Anterior cingulate cortex (tissue), 58 donors: ENCODE measurements around the gene SIL1.

Experiments used
- DNase-seq, 58 donors: peaks; one replicate each; lab custom pipeline; 2025; lab: John Stamatoyannopoulos, UW

Gene SIL1

GRCh38 chr5:138951091-138951985 is 246.8 kb downstream of the SIL1 start:
- no peak for DNase-seq

DNA sequence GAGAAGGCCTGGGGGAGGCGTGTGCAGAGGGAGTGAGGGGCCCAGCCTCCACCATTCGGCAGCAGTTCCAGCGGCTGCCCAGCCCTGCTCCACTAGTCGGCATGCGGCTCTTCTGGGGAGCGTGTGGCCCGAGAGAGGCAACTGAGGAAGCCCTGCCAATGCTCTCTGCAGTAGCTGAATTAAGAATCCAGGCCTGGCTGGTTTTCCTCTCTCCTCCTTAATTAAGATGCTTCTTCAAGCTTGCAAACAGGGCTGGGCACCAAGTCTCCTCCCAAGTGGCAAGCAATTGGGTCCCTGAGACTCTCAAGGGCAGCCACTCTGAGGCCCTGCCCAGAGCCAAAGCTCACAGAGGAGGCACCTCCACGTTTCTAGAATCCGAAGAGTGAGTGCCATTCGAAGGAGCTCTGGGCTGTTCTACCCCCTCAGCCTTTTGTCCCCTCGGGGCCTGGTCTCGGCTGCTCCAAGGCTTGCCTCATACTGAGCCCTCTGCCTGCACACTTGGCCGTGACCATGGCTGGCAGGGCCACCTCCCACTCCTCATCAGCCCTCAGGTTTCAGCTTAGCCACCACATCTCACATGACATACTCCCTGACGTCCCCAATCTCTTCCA is 247.6 kb downstream of the SIL1 start:
- peak in 48 of 58 donors; percentile 34 to 91 (median 62) for DNase-seq

GRCh38 chr5:138949988-138950387 is 248.2 kb downstream of the SIL1 start:
- peak in 1 of 58 donors; percentile 50 for DNase-seq

- DNase-seq, result no peak
Measured at GRCh38 chr5:138949223-138949574, 249.0 kb downstream of the SIL1 start.

DNA sequence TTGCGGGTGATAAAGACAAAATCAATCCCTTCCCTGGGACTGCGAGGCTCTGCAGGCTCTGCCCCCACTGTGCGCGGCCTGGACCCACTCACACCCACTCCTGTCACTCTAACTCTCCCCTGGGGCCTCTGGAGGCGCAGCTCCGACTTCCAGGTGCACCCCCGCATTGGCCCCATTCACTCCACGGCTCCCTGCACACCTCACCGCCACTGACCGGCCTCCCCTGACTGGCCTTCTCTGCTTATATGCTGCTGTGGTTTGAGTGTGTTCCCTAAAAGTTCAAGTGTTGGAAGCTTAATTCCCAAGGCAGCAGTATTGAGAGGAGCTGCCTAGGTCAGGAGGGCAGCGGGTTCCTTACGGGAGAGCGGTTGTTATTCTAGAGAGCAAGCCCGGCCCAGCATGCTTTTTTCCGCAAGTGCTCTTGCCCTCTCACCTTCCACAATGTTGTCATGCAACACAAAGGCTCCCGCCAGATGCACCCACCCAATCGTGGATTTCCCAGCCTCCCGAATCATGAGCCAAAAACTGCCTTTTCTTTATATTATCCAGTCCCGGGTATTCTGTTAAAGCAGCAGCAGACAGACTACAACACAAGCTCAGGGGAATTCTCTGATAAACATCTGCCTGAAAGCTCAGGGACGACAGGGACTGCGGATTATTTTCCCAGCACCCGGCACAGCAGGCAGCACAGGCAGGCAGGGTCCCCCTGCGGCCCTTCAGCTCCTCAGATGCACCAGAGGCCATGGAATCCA is 249.5 kb downstream of the SIL1 start:
- DNase-seq, result no peak

DNA sequence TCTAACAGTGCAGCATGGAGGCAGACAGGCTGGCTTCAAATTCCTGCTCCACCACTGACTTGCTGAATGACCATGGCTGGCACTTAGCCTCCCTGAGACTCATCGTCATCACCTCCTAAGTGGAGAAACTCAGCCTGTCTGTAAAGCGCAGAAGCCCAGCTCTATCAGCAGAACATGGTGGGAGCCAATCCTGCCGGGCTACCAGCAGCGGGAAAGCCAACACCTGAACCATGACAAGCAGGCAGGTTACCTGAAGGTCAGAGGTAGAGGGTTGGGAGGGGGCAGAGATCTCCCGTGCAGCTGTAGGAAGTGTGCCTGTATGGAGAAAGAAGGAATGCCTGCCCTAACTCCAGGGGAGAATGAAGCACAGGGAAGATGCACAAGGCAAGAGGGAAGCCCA is 250.4 kb downstream of the SIL1 start:
- no peak for DNase-seq

- no peak for DNase-seq
Measured at GRCh38 chr5:138946831-138947560, 251.2 kb downstream of the SIL1 start.

GRCh38 chr5:138946241-138946623 is 251.9 kb downstream of the SIL1 start:
- peak in 39 of 58 donors; percentile 33 to 88 (median 70) for DNase-seq

GRCh38 chr5:138945421-138946240 is 252.5 kb downstream of the SIL1 start:
- DNase-seq, result peak in 19 of 58 donors; percentile 21 to 82 (median 57)

GRCh38 chr5:138944527-138945322 is 253.4 kb downstream of the SIL1 start:
- no peak for DNase-seq

DNA sequence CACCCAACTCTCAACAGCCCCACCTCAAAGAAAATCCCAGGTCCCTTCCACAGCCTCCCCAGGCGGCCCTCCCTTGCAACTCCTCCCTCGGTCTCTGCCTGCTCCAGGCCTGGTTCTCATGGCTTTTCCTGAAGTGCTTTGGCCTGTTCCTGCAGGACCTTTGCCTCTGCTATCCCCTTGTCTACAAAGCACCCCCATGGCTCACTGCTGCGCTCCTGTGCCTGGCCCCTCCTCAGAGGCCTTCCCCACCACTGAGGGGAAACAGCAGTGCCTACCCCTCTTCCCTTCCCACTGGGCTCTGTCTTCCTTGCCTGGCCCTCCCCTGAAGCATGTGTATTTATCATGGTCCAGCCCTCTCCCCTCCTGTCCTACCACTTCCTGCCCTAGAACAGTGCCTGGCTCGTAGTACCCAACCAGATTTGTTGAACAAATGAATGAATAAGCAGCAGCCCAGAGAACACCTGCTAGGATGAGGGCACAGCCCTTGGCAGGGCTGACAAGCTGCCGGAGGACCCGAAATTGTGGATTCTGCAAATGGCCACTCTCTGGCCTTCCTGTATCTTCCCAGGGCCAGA is 254.5 kb downstream of the SIL1 start:
- no peak for DNase-seq

DNA sequence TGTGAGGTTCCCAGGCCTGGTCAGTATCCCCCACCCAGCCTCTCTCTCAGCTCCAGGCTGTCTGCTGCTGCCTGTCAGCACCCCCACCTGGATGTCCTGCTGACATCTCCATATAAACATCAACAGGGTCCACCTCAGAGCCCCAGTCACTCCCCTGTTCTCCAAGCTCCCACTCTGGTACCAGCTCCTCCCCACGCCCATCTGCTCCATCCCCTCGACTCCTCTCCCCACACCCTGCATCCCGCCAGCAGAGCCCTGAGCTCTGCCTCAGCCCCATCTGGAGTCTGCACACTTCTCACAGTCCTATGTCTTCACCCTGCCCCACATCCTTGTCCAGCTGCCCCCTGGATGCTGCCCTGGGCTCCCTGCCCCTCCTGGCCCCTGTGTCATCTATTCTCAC is 255.3 kb downstream of the SIL1 start:
- no peak for DNase-seq

- no peak for DNase-seq
Measured at GRCh38 chr5:138942066-138942465, 256.1 kb downstream of the SIL1 start.

GRCh38 chr5:138938526-138938925 is 259.6 kb downstream of the SIL1 start:
- no peak for DNase-seq

DNA sequence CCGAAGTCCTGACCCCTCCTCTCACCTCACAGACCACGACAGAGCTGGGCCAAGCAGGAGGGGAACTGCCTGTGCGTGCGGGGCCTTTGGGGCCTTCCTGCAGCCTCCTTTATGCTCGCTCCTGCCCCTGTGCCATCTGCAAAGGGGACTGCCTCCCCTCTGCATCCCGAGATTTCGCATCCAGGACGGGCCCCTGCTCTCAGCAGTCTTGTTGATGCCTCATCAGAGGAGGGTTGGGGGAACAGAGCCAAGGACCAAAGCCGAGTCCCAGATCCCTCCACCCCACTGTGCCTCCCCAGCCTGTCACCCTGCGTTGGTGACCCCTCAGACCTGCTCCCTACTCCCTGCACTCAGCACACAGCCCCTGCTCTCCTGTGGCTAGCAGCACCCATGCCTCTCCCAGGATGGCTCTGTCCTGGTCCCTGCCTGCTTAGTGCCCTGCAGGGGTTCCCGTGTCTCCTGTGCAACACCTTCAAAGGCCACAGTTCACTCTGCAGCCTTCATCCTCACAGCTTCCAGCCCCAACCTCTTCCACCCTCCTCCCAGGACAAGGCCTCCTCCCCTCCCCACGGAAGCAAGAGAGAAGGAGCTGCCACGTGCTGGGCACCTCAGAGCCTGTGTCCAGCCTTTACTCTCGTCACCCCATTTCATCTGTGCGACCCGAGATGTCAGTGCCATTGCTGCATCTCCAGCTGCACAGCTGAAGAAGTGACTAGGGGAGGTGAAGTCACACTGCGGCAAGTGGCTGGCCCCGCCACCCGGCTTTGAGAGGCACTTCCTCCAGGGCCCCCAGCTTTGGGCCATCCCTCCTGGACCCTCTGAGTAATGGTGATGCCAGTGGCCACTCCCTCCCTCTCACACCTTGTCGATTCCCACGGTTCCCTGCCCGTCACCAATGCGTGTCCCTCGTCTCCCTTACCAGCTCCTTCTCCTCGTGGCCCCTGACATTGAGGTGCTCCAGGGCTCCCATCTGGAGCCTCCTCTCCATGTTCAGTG is 260.5 kb downstream of the SIL1 start:
- DNase-seq, result no peak

- DNase-seq, result no peak
Measured at GRCh38 chr5:138936968-138937345, 261.2 kb downstream of the SIL1 start.

DNA sequence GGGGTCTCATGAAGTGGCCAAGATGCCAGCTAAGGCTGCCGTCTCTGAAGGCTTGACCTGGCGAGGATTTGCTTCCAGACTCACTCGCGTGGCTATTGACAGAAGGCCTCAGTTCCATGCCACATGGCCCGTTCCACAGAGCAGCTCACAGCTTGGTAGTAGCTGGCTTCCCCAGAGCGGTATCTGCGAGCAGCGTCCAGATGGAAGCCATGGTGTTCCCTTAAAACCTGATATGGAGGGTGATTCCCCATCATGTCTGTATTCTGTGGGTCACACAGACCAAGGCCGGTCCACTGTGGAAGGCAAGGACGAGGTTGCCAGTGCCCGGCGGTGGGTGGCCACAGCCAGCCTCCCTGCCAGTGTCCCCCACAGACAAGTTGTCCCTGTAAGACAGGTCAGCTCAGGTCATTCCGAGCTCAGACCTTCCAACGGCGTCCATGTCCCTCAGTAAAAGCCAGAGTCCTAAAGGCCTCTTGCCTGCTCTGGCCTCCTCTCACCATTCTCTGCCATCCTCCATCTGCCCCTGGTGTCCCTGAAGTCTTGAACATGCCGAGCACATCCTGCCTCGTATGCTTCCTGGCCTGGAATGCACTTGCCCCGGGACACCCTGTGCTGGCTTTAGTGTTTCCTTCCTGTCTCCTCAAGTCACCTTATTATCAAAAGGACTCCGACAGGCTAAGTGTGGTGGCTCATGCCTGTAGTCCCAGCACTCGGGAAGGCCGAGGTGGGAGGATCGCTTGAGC is 261.8 kb downstream of the SIL1 start:
- DNase-seq, result no peak
